ENCODE measurements around the gene PGRMC1.
"Not testable (repeated sequence)": the region's sequence is repeated elsewhere in the genome, so short reads cannot be mapped to it uniquely, and the experiment has no call there.

Gene PGRMC1

GRCh38 chrX:119235872-119236622 lies at the start of gene PGRMC1:
PGRMC1 (plus strand) TSS chrX:119236285; CDS start chrX:119236364, 79 bp downstream.
- Histone ChIP-seq H3K4me3 (ENCODE audit: low read length) (peak within 1 kb of the TSS; percentile 96), H3K27ac (ENCODE audit: low read length) (peak within 1 kb of the TSS; percentile 90), H3K27me3 (ENCODE audit: insufficient read depth, low read length) (no peaks in the 10 kb centered on the region), H3K9me3 (ENCODE audit: insufficient read depth, low read depth, low read length) (no peaks in the 10 kb centered on the region), H3K4me1 (ENCODE audit: insufficient read depth, low read length) (peaks cover 11% of the 10 kb centered on the region; the same call in 1 of the 2 replicates), H3K36me3 (ENCODE audit: insufficient read depth, low read depth, low read length) (peaks cover 26% of the 10 kb centered on the region), H3K9ac (ENCODE audit: low read depth, low read length) (peak within 1 kb of the TSS; percentile 92)

- Histone ChIP-seq H3K4me3 (ENCODE audit: low read length) (no peak overlapping the region), H3K36me3 (ENCODE audit: insufficient read depth, low read depth, low read length) (no peaks in the 10 kb centered on the region), H3K9ac (ENCODE audit: low read depth, low read length) (no peak overlapping the region), H3K4me1 (ENCODE audit: insufficient read depth, low read length) (no peaks in the 10 kb centered on the region), H3K27ac (ENCODE audit: low read length) (no peak overlapping the region), H3K9me3 (ENCODE audit: insufficient read depth, low read depth, low read length) (no peaks in the 10 kb centered on the region), H3K27me3 (ENCODE audit: insufficient read depth, low read length) (no peaks in the 10 kb centered on the region)
Measured at GRCh38 chrX:119186763-119187162, 49.3 kb upstream of the PGRMC1 start.

GRCh38 chrX:119187298-119187697 lies 48.8 kb upstream of the PGRMC1 start:
- H3K36me3 ChIP-seq (ENCODE audit: insufficient read depth, low read depth, low read length): no peaks in the 10 kb centered on the region
- no peaks in the 10 kb centered on the region for H3K4me1 ChIP-seq (ENCODE audit: insufficient read depth, low read length)
- no peak overlapping the region for H3K27ac ChIP-seq (ENCODE audit: low read length)
- no peak overlapping the region for H3K4me3 ChIP-seq (ENCODE audit: low read length)
- H3K9me3 ChIP-seq (ENCODE audit: insufficient read depth, low read depth, low read length): no peaks in the 10 kb centered on the region
- no peak overlapping the region for H3K9ac ChIP-seq (ENCODE audit: low read depth, low read length)
- no peaks in the 10 kb centered on the region for H3K27me3 ChIP-seq (ENCODE audit: insufficient read depth, low read length)

DNA sequence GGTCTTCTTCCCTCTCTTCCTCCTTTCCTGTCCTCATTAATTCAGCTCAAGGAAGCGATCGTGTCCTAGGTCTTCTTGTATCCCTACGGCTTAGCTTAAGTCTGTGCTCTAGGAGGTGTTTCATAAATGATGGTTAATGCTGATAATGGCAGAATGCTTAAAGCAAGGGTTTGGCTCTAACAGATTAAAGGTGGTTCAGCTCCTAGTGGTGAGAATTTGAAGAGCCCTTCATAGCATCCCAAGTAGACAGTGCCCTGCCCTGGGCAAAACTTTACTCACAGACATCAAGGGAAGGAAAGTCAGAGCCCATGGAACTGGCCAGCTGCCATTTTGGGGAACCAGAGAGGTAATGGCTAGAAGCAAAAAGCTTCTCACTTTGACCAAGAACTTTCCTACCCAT lies 47.0 kb upstream of the PGRMC1 start:
- Histone ChIP-seq H3K9me3 (ENCODE audit: insufficient read depth, low read depth, low read length) (no peaks in the 10 kb centered on the region), H3K36me3 (ENCODE audit: insufficient read depth, low read depth, low read length) (no peaks in the 10 kb centered on the region), H3K27ac (ENCODE audit: low read length) (no peak overlapping the region), H3K9ac (ENCODE audit: low read depth, low read length) (no peak overlapping the region), H3K27me3 (ENCODE audit: insufficient read depth, low read length) (no peaks in the 10 kb centered on the region), H3K4me1 (ENCODE audit: insufficient read depth, low read length) (no peaks in the 10 kb centered on the region), H3K4me3 (ENCODE audit: low read length) (no peak overlapping the region)

GRCh38 chrX:119189595-119189994 lies 46.5 kb upstream of the PGRMC1 start:
- H3K4me1 ChIP-seq (ENCODE audit: insufficient read depth, low read length): no peaks in the 10 kb centered on the region
- H3K27me3 ChIP-seq (ENCODE audit: insufficient read depth, low read length): no peaks in the 10 kb centered on the region
- H3K9ac ChIP-seq (ENCODE audit: low read depth, low read length): no peak overlapping the region
- H3K4me3 ChIP-seq (ENCODE audit: low read length): no peak overlapping the region
- no peaks in the 10 kb centered on the region for H3K36me3 ChIP-seq (ENCODE audit: insufficient read depth, low read depth, low read length)
- no peak overlapping the region for H3K27ac ChIP-seq (ENCODE audit: low read length)
- no peaks in the 10 kb centered on the region for H3K9me3 ChIP-seq (ENCODE audit: insufficient read depth, low read depth, low read length)

DNA sequence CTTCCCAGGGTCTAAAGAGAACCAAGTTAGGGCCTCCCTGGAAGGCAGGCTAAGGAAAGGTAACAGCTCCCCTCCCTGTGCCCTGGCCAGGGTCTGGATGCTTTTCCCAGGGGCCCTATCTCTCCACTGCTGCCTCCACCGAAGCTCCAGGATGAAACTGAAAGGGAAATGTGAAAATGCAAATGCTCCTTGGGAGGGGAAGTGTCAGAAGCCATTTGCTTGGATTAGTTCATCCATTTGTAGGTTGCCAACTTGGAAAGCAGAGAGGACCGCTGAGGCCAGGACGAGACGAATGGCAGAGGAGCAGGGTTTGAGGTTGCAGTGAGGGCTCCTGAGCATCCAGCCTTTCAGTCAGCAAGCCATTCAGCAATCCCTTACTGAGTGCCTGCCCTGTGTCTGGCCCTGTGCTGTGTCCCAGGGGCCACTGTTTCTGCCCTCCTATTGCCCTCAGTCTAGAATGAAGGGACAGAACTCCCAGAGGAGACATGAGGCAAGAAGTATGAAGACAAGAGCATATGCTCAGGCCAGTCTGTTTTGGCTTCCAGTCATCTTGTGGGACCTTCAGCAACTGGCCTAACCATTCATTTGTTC lies 45.9 kb upstream of the PGRMC1 start:
- no peak overlapping the region for H3K4me3 ChIP-seq (ENCODE audit: low read length)
- no peak overlapping the region for H3K27ac ChIP-seq (ENCODE audit: low read length)
- no peaks in the 10 kb centered on the region for H3K9me3 ChIP-seq (ENCODE audit: insufficient read depth, low read depth, low read length)
- no peaks in the 10 kb centered on the region for H3K36me3 ChIP-seq (ENCODE audit: insufficient read depth, low read depth, low read length)
- H3K9ac ChIP-seq (ENCODE audit: low read depth, low read length): no peak overlapping the region
- no peaks in the 10 kb centered on the region for H3K27me3 ChIP-seq (ENCODE audit: insufficient read depth, low read length)
- no peaks in the 10 kb centered on the region for H3K4me1 ChIP-seq (ENCODE audit: insufficient read depth, low read length)

GRCh38 chrX:119190831-119191230 lies 45.3 kb upstream of the PGRMC1 start:
- H3K9ac ChIP-seq (ENCODE audit: low read depth, low read length): no peak overlapping the region
- H3K27me3 ChIP-seq (ENCODE audit: insufficient read depth, low read length): no peaks in the 10 kb centered on the region
- no peak overlapping the region for H3K27ac ChIP-seq (ENCODE audit: low read length)
- H3K36me3 ChIP-seq (ENCODE audit: insufficient read depth, low read depth, low read length): no peaks in the 10 kb centered on the region
- no peaks in the 10 kb centered on the region for H3K4me1 ChIP-seq (ENCODE audit: insufficient read depth, low read length)
- no peak overlapping the region for H3K4me3 ChIP-seq (ENCODE audit: low read length)
- H3K9me3 ChIP-seq (ENCODE audit: insufficient read depth, low read depth, low read length): no peaks in the 10 kb centered on the region

DNA sequence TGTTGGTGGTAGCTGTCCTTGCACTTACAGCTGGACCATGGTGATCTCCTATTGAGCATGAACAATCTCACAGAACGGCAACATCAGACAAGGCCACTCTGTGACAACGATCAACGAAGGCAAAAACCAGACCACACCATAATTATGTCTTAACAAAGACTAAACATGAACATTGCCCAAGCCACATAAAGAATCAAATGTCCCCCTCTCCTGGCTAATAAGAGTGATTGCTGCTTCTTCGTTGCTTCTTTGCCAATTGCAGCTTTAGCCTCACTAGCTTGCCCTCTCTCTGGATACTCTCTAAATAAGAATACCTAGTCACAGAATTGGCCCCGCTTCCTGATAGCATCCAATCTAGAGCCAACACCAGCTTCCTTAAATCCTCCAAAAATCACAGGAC lies 41.5 kb upstream of the PGRMC1 start:
- Histone ChIP-seq H3K4me1 (ENCODE audit: insufficient read depth, low read length) (no peaks in the 10 kb centered on the region), H3K9me3 (ENCODE audit: insufficient read depth, low read depth, low read length) (no peaks in the 10 kb centered on the region), H3K36me3 (ENCODE audit: insufficient read depth, low read depth, low read length) (no peaks in the 10 kb centered on the region), H3K4me3 (ENCODE audit: low read length) (no peak overlapping the region), H3K9ac (ENCODE audit: low read depth, low read length) (no peak overlapping the region), H3K27me3 (ENCODE audit: insufficient read depth, low read length) (no peaks in the 10 kb centered on the region), H3K27ac (ENCODE audit: low read length) (no peak overlapping the region)

DNA sequence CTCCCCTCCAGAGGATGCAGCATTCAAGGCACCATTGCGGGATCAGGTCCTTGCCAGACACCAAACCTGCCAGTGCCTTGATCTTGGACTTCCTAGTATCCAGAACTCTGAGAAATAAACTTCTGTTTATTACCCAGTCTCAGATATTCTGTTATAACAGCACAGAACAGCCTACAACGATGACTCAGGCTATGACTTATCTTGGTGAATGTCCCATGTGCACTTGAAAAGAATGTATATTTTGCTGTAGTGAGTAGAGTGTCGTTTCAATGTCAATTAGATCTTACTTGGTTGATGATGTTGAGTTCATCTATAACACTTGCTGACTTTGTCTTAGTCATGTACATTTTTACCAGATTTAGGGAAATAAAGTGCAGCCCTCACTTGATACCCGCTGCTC lies 34.5 kb upstream of the PGRMC1 start:
- Histone ChIP-seq H3K4me3 (ENCODE audit: low read length) (no peak overlapping the region), H3K9ac (ENCODE audit: low read depth, low read length) (no peak overlapping the region), H3K4me1 (ENCODE audit: insufficient read depth, low read length) (no peaks in the 10 kb centered on the region), H3K36me3 (ENCODE audit: insufficient read depth, low read depth, low read length) (no peaks in the 10 kb centered on the region), H3K9me3 (ENCODE audit: insufficient read depth, low read depth, low read length) (no peaks in the 10 kb centered on the region), H3K27ac (ENCODE audit: low read length) (no peak overlapping the region), H3K27me3 (ENCODE audit: insufficient read depth, low read length) (no peaks in the 10 kb centered on the region)

DNA sequence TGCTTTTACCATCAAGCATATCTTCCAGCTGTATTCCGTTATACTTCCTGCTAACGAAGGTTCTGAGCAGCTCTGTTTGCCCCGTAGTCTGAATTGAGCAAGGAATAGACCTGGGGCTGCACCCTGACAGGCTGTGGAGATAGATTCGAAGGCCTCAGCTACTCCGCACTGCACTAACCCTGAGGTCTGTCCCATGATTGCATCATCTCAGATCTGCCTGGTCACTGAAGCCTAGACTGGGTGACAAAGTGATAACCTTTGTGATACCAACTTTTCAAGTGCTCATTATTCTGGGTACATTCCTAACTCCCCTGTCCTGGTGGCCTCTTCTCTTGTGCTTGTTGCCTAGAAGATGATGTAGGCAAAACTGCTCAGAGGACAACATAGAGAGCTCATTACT lies 29.9 kb upstream of the PGRMC1 start:
- H3K9ac ChIP-seq (ENCODE audit: low read depth, low read length): no peak overlapping the region
- no peaks in the 10 kb centered on the region for H3K4me1 ChIP-seq (ENCODE audit: insufficient read depth, low read length)
- no peak overlapping the region for H3K4me3 ChIP-seq (ENCODE audit: low read length)
- no peaks in the 10 kb centered on the region for H3K27me3 ChIP-seq (ENCODE audit: insufficient read depth, low read length)
- H3K9me3 ChIP-seq (ENCODE audit: insufficient read depth, low read depth, low read length): no peaks in the 10 kb centered on the region
- H3K36me3 ChIP-seq (ENCODE audit: insufficient read depth, low read depth, low read length): no peaks in the 10 kb centered on the region
- no peak overlapping the region for H3K27ac ChIP-seq (ENCODE audit: low read length)

DNA sequence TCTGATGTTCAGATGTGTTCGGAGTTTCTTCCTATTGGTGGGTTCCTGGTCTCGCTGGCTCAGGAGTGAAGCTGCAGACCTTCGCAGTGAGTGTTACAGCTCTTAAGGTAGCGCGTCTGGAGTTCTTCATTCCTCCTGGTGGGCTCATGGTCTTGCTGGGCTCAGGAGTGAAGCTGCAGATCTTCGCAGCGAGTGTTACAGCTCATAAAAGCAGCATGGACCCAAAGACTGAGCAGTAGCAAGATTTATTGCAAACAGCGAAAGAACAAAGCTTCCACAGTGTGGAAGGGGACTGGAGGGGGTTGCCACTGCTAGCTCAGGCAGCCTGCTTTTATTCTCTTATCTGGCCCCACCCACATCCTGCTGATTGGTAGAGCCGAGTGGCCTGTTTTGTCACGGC lies 28.6 kb upstream of the PGRMC1 start:
- not testable (repeated sequence) for H3K36me3 ChIP-seq (ENCODE audit: insufficient read depth, low read depth, low read length); H3K4me1 ChIP-seq (ENCODE audit: insufficient read depth, low read length); H3K27ac ChIP-seq (ENCODE audit: low read length); H3K27me3 ChIP-seq (ENCODE audit: insufficient read depth, low read length); H3K9me3 ChIP-seq (ENCODE audit: insufficient read depth, low read depth, low read length); H3K4me3 ChIP-seq (ENCODE audit: low read length); H3K9ac ChIP-seq (ENCODE audit: low read depth, low read length)

GRCh38 chrX:119208401-119209057 lies 27.6 kb upstream of the PGRMC1 start:
- Histone ChIP-seq H3K27me3 (ENCODE audit: insufficient read depth, low read length) (no peaks in the 10 kb centered on the region), H3K36me3 (ENCODE audit: insufficient read depth, low read depth, low read length) (no peaks in the 10 kb centered on the region), H3K27ac (ENCODE audit: low read length) (no peak overlapping the region), H3K4me1 (ENCODE audit: insufficient read depth, low read length) (no peaks in the 10 kb centered on the region), H3K9me3 (ENCODE audit: insufficient read depth, low read depth, low read length) (no peaks in the 10 kb centered on the region), H3K4me3 (ENCODE audit: low read length) (no peak overlapping the region), H3K9ac (ENCODE audit: low read depth, low read length) (no peak overlapping the region)
